A172 (cell line): ENCODE data around the gene BLCAP. TPM values are rescaled to one million over a fixed set of nuclear protein-coding genes. Genes with fewer than 3 reads are reported as not detected.
"Not testable (repeated sequence)": the region's sequence is repeated elsewhere in the genome, so short reads cannot be mapped to it uniquely, and the experiment has no call there.

Source experiments
- DNase-seq: peaks from one replicate; pipeline ENCODE4 v3.0.0-alpha.2; 2015; ENCODE audit warnings: low spot score
- total RNA-seq: library from RNA; depleted of rRNA; stranded (reverse); fragments of >200 nt; shearing (Covaris generic); gene quantifications from 2 replicates; pipeline ENCODE4 v1.2.3, GENCODE V29; 2014; rRNA removed

Gene BLCAP, protein sequence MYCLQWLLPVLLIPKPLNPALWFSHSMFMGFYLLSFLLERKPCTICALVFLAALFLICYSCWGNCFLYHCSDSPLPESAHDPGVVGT
- 32.0 and 32.3 TPM in 2 replicates for total RNA-seq

DNA sequence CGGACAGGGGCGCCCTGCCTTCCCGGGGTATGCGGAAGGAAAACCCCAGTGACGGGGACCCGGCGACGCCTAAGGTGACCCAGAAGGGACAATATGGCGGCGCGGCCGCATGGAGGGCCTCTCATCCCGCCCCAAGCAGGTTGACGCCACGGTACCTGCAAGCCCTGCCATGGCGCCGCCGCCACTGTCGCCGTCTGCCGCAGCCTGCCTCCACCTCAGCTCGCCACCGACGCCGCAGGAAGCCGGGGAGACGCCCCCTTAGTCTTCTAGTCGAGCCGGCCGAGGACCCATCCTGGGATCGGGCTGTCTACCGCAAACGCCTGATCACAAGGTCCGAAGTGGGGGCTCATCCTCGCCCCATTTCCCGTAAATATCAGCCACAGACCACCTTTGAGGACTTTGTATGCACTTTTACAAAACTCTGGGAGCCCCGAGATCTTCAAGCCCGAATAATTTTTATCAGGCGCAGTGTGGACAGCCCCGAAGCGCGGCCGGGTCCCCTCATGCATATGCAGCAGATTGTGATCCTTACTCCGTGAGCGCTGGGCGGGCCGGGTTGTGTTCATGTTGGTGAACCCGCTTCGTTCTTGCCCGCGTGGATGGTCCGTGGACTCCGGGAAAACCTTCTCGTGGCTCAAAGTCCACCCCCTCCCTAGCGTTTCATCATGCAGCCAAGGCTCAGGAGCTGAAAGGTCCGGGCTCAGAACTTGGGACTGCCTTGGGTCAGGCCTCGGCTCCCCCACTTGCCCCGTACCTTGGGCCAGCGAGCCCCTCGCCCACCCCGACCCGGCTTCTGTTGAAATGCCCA lies at the start of gene BLCAP:
Gene BLCAP, minus strand, starts transcription at position 239 of the 808 bp plus-strand sequence. CDS start 8,702 bp downstream, outside the sequence.
- peak; percentile 80 for DNase-seq

DNA sequence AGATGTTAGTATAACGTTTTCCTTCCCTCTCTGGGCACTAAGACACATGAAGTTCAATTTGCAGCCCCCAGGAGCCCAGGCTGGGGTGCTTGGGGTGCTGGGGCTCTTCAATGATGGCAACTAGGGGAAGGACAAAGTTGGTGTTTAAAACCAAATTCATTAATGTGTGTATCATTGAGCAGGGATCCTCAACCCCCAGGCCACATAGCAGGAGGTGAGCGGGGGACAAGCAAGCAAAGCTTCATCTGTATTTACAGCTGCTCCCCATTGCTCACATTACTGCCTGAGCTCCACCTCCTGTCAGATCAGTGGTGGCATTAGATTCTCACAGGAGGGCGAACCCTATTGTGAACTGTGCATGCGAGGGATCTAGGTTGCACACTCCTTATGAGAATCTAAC lies 49.8 kb upstream of the BLCAP start:
- not testable (repeated sequence) for DNase-seq

DNA sequence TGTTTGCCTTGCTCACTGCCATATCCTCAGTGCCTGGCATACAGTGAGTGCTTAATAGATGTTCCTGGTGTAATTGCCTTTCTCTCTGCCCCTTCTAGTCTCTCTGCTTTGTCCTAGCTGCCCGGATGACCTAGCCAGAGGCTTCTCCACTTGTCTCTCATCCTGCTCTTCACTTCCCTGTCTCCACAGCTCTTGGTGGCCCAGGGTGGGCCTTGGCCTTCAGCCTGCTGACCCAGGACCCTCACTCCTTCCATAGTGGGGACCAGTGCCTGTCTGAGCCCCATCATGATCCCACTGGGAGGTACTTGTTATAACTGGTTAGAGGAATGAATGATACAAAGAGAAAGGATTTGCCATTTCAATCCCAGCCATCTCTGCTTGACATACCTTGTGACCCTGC lies 49.2 kb upstream of the BLCAP start:
- DNase-seq: no peak

DNA sequence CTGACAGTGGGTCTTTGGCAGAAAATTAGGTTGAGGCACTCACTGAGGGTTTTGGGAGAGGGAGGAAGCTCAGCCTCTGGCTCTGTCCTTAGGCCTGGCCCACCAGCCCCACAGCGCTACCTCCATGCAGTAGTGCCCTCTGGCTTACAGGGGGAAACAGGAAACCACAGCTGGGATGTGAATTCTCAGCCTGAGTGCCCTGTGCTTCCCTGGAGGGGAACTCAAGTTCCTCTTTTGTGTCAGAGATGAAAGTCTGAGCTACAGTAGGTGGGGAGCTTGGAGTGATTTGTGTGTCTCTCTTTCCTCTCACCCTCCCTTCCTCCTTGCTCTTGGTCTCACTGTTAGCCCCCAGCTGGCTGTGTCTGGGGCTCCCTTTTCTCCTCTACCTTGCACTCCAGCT lies 48.2 kb upstream of the BLCAP start:
- DNase-seq: no peak

DNA sequence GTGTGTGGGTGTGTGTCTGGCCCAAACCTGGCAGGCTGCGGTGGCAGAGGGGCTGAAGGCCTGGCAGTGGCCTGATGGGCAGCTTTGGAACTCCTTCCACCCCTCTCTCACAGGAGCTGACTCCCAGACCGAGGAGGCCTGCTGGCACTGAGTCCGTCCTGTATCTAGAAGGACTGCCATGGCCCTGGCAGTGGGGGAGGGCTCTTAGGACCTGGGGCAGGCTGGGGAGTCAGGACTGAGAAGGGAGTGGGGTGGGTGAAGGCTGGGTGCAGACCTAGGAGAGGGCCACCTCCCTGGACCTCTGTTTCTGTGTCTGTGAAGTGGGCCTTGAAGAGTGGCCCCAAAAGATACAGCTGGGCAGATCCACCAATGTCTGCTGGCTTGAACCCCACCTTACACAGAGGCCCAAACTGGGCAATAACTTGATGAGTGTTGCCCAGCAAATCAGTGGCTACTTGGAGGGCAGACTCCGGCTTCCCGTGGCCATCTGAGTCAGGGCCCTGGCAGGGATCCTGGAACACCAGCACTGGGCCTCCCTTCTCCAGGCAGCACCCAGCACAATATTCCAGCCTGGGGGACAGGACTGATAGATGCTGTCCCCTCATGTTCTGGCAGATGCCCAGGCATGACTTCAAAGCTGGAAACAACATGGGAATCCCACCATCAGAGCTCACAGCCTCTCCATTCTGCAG lies 46.7 kb upstream of the BLCAP start:
- no peak for DNase-seq

DNA sequence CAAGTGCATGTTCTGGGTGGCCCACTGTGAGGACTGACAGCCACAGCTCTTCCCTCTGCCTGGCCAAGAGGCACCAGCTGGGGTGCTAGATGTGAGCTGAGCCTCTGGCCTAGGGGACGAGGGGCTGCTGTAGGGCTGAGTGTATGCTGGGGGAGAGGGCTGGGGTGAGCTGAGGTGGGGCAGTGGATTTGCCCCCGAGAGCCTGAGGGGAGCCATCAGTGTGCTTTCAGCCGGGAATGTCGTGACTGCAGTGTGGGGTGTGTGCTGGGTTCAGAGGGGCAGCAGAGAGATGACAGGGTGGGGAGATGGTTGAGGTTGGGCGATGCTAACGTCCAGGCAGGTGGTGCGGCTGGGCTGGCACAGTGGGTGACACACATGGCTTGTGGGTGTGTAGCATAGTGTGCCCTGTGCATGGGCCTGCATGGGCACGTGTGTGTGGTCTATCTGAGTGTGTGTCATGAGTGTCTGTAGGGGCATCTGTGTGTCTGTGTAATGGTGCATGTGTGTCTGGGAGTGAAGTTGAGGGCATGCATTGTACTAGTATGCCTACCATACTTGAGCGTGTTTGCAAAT lies 46.0 kb upstream of the BLCAP start:
- DNase-seq: no peak

DNA sequence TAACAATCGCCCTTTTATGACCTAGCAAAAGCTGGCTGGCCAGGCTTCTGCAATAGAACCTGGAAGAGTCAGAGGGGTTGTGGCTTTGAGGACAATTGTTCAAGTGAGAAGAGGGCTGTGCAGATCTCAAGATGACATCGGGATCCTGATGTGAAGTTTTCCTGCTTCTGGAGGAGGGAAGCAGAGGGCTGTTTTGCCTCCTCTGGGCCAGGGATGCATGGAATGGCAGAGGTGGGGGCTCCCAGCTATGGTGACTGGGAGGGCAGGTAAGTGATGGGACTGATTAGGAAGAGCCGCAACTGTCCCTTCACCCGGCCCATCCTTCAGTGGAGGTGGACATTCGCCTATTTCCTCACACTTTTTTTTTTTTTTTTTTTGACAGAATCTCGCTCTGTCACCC lies 43.4 kb upstream of the BLCAP start:
- DNase-seq: no peak

DNA sequence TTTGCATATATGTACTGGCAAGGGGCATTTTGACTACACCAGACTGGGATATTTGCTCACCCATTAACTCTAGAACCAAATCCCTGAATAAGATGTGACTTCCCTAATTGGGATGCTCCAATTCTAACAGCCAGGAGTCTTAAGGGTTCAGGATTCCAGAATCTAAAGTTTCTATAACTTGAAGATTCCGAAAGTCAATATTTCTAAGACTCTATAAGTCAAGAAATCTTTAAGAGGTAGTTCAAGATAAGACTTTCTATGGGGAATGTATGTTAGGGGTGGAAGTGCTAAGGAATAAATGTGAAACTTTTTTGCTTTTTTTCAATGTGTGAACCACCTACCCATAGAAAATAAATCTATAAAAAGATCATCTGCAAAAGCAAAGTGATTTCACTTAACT lies 42.7 kb upstream of the BLCAP start:
- DNase-seq: no peak

DNA sequence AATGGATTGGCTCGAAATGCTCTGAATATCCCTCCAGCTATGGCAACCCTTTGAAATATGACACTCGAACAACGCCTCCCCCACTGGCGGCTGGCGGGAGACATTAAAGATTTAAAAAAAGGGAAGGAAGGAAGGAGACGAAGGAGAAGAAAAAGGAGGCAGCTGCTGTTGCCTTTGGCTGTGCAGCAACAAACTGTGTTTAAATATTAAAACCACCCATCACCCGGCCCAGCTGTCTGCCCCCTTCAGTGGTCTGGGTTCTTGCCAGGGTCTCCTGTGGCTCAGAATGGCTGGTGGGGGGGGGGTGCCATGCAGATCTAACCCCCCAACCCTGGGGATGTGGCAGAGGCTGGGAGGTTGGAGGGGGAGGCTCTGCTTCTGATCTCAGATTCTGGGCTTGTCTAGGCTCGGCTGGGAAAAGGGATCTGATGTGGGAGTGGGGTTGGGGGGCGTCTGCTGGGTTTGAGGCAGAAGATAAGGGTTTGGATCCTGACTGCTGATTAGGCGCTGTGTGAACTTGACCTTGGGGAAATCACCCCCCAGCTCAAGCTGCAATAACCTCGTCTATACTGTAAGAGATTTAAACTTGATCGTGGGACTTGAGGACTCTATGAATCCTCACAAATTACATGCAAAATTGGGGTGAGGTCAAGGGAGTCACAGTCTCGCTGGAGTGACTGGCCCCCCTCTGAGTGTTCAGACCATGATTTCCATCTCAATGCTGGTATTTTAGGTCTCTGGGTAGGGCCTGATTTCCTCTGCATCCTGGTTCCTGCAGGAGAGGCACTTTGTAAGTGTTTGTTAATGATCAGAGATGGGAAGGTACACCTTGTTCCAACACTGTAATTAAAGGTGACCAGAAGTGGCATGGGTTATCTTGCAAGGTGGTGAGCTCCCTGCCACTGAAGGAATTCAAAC lies 40.3 kb upstream of the BLCAP start:
- no peak for DNase-seq

DNA sequence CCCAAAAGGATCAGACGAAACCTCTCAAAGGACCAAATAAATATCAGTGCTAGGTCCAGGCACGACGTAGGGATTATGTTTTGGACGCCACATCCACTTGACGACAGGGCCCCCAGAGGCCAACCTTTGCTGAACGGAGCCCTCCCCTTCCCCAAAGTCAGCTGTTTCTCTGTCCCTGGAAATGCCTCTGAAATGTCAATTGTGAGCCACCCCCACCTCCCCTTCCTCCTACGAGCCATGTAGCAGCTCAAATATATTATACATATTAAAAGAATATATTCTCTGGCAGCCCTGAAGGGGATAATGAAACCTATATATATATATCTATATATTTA lies 39.6 kb upstream of the BLCAP start:
- DNase-seq: no peak

DNA sequence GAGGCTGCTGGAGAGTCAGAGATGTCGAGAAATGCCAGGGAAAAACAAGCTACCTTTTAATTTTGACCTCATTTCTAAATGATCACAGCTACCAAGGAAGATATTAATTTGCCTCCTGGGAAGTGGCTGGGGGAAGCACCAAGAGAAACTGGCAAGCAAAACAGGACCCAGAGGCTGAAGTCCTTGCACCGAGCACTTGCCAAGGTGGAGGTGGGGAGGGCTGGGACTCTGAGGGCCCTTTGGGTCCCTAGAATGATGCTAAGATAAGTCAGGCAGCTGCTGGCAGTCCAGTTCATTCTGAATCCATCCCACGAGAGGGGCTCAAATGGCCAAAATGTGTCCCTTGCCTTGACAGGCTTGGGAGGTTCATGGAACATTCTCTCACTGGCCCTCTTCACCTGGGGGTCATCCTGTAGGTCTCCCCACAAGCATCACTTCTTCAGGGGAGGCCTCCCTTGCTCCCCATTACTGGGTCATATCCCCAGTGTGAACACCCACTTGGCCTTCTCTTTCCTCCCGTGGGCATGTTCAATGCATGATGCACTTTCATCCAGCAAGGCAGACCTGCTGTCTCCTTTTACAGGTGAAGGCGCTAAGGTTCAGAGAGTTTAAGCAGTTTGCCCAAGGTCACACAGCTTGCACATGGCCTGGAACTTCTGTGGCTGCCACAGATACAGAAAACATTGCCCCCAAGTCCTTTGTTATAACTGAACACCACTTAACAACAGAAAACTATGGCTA lies 39.1 kb upstream of the BLCAP start:
- DNase-seq: no peak

DNA sequence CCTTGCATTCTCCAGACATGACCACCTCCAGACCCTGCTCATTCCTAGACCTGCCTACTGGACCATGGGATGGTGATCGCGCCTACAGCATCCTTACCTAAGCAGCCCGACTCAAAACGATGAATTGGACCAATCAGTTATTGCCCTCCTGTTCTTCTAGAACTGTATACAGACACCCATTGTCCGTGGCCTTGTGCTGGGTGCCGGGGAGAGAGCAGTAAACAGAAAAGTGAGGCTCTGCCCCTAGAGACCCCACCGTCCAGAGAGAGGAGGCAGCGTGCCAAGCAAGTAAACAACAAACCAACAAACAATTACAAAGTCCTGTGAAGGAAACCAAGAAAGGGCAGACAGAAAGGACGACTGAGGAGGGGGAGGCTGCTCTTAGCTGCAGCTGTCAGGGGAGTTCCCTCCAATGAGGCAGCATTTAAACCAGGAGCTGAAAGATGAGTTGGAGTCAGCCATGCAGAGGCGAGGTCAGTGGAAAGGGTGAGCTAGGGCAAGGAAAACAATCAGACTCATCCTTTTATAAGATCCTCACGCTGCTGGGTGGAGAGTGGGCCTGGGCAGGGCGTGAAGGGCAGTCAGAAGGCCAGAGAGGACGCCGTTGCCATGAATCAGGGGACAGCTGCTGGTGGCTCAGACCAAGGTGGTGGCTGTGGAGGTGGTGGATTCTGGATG lies 37.6 kb upstream of the BLCAP start:
- DNase-seq: no peak

DNA sequence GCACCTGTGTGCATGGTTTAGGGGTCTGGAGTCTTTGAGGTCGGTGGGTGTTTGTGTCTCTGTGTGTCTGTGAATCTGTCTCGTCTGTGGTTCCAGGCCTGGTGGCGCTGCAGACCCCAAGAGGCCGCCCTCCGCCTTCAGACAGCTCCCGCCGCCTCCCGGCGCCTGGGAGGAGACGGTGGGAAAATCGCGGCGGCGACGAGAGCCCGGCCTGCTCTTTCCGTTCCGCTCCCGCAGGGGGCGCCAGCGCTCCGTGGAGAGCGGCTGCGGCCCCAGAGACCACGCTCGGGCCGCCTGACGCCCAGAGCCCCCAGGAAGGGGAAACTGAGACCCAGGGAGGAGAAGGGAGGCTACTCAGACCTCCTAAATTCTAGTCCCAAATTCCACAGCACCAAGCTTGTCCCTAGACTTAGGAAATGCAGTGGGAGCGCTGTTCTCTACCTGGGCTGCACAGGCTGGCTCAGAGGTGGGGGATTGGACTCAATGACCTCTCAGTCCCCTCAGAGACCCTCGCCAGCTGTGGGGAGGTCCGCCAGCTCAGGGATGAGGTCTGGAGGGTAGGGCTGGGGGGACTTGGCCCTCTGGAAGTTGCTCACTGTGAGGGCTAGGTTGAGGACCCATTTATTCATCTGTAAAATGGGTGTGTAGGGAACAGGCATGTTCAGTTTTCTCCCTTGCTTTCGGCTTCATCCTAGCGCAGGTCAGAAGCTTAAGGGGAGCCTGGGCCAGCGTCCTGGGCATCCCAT lies 36.9 kb upstream of the BLCAP start:
- no peak for DNase-seq

DNA sequence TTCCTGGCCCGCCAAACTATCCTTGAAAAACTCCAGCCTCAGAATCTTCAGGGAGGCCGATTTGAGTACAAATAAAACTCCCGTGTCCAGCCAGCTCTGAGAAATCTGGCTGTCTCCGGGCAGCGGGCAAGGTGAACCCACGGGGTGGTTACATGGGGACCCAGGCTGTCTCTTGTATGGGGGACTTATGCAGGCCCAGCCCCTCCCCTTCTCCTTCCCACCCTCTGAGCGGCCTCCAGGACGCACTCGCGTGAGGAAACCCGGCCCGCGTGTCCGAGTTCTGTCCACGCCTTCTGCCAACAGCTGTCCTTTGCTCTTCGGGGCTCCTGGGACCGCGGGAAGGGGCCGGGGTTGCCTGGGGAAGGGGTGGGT lies 36.3 kb upstream of the BLCAP start:
- DNase-seq: no peak

DNA sequence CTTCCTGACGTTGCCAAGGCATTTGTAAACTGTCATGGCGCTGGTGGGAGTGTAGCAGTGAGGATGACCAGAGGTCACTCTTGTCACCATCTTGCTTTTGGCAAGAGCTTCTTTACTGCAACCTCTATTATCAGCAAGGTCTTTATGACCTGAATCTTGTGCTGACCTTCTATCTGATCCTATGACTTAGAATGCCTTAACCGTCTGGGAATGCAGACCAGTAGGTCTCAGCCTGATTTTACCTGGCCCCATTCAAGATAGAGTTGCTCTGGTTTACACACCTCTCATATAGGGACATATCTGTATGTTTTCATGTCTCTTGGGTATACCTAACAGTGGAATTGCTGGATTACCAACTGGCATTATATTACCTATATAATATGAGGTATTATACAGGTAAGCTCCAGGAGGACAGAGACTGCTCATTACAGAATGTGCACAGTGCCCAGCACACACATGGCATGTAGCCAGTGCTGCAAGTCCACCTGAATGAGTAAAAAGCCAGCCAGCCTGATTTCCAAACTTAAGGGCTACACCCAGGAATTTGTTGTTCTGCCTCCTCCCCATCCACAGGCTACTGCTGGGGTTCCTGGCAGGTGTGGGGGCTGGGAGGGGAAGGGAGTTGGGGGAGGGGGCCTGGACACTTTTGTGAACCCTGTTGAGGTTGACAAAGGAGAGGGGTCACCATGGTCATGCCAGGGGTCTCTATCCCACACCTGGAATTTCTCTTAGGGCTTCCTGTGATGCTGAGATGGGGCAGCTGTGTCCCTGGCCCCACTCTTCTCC lies 35.2 kb upstream of the BLCAP start:
- DNase-seq: no peak

DNA sequence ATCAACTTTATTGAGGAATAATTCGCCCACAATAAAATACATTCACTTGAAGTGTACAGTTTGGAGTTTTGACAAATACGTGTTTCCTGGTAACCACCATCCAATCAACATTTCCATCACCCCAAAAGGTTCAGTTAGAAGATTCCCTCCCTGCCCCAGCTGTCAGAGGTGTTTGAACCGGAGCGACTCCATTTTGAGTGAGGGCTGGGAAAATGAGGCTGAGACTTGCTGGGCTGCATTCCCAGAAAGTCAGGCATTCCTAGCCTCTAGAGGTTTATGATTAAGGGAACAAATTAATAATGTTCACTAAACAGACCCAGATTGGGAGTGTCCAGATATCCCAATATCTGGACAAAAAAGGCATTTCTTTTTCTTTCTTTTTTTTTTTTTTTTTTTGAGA lies 33.0 kb upstream of the BLCAP start:
- no peak for DNase-seq

DNA sequence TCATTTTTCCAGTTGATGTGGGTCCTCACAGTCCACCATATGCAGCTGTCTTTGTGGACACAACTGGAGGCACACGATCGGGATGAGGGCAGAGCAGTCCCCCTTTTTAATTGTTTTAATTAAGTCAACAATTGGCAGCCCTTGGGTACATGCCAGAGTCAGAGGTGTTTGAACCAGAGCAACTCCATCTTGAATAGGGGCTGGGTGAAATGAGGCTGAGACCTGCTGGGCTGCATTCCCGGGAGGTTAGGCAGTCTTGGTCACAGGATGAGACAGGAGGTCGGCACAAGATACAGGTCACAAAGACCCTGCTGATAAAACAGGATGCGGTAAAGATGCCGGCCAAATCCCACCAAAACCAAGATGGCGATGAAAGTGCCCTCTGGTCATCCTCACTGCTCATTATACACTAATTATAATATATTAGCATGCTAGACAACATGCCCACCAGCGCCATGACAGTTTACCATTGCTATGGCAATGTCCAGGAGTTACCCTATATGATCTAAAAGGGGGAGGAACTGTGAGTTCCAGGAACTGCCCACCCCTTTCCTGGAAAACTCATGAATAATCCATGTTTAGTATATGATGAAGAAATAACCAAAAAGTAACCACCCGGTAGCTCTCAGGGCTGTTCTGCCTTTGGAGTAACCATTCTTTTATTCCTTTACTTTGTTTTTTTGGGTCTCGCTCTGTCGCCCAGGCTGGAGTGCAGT lies 31.8 kb upstream of the BLCAP start:
- DNase-seq: no peak

DNA sequence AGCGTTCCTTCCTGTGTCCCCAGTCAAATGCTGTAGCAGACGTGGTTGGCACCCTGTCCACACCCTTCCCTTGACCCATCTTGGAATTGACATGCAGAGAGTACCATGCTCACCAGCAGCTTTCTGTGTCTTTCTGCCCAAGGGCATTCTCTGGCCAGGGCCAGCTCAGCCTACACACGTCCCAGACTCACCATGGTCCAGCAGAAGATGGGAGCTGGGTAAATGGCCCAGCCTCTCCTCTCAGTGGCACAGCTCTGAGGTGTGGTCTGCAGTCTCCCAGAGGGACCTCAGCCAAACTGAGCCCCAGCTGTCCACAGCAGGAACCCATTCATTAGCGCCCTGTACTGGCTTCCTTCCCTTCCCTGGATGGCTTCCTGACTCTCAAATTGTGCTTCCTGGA lies 31.1 kb upstream of the BLCAP start:
- no peak for DNase-seq
